IPS DF 4.7 (cell line): Measurements from ENCODE around the gene C16orf90.
"Not testable (repeated sequence)": the region's sequence is repeated elsewhere in the genome, so short reads cannot be mapped to it uniquely, and the experiment has no call there.

ENCODE experiments used
- DNase-seq: peaks from one replicate; pipeline ENCODE4 v3.0.0-alpha.2; 2013; ENCODE audit warnings: low spot score; ENCODE audit errors: extremely low read depth

C16orf90 gene

GRCh38 chr16:3513892-3514583, 18.7 kb upstream of the C16orf90 start:
- DNase-seq: no peak

- DNase-seq: no peak
These were observed 16.2 kb upstream of the C16orf90 start for GRCh38 chr16:3511286-3512180.

DNA sequence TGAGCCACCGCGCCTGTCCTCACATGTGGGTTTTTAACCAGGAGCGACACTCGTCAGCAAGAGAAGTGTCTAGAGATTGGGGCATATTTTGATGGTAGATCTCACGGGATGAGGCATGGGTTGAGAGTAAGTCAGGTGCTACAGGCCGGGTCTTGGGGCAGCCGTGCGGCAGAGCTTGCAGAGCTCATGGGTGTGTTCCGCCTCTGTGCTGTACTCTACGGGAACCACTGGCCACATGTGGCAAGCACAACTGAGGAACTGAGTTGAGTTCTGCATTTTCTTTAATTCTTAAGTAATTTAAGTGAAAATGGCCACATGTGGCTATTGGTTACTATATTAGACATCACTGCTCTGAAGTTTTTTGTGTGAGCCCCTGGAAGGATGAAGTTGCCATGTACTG, 15.1 kb upstream of the C16orf90 start:
- no peak for DNase-seq

DNA sequence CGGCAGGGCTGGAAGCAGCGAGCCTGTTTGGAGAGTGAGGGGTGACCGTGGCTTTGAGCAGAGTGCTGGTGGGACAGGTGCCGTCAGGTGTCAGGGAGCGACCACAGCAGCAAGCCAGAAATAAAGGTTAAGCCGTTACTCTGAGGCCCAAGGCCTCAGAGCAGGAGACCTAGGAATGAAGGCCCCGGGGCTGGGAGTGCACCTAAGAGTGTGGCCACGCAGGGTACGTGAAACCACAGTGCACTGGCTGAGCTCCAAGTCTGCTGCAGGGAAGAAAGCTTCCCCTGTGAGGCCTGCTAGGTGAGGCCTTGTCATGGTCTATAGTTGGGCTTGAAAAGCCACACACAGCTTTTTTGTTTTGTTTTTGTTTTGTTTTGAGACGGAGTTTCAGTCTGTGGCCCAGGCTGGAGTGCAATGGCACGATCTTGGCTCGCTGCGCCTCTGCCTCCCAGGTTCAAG, 14.2 kb upstream of the C16orf90 start:
- DNase-seq: no peak

DNA sequence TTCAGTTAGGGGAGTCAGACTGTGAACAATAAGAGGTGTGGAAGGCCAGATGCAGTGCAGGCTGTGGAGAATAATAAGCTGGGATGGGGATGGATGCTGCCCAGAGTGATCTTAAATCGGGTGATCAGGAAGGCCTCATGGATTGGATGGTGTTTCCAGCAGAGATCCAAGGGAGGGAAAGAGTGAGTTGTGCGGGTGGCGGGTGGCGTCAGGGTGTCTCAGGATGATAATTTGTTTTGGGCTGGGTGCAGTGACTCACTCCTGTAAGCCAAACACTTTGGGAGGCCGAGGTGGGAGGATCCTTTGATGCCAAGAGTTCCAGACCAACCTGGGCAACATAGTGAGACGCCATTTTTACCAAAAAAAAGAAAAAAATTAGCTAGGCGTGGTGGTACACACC, 13.4 kb upstream of the C16orf90 start:
- no peak for DNase-seq

DNA sequence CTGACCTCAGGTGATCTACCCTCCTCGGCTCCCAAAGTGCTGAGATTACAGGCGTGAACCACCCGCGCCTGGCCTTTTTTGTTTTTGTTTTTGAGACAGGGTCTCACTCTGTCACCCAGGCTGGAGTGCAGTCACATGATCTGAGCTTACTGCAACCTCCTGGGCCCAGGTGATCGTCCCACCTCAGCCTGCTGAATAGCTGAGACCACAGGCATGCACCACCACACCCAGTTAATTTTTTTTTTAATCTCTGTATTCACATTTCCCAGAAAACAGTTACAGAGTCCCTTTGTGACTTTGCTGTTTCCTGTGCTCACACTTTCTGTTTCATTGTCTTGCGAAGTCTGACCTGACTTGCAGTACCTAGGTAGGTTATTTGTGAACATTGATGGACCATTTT, 8.2 kb upstream of the C16orf90 start:
- DNase-seq: no peak

DNA sequence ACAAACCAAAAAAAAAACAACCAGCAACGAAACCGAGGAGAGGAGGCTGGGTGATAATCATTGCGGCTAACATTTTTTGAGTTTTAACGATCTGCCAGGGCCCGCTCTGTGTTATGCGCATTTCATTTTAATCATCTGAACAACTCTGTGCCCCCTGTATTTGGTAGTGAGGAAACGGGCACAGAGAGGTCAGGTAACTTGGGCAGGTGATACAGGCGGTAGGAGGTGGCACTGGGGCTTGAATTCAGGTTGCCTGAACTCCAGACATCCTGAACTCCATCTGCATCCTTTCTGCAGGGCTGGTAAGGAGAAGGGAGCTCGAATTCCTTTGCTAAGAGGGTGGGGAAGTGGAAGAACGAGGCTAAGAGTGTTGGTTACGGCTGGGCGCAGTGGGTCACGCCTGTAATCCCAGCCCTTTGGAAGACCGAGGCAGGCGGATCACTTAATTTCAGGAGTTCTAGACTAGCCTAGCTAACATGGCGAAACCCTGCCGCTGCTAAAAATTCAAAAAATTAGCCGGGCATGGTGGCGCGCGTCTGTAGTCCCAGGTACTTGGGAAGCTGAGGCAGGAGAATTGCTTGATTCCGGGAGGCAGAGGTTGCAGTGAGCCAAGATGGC, 6.6 kb upstream of the C16orf90 start:
- no peak for DNase-seq

DNA sequence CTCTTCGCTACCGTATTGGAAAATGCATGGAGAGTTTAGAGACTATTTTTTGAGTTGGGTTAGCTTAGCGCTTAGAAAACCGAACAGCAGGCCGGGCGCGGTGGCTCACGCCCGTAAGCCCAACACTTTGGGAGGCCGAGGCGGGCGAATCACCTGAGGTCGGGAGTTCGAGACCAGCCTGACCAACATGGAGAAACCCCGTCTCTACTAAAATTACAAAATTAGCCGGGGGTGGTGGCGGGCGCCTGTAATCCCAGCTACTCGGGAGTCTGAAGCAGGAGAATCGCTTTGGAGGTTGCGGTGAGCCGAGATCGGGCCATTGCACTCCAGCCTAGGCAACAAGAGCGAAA, 6.1 kb upstream of the C16orf90 start:
- not testable (repeated sequence) for DNase-seq

- DNase-seq: no peak
These were observed 3.7 kb upstream of the C16orf90 start for GRCh38 chr16:3498988-3499387.

GRCh38 chr16:3497771-3498170, 2.5 kb upstream of the C16orf90 start:
- no peak for DNase-seq

DNA sequence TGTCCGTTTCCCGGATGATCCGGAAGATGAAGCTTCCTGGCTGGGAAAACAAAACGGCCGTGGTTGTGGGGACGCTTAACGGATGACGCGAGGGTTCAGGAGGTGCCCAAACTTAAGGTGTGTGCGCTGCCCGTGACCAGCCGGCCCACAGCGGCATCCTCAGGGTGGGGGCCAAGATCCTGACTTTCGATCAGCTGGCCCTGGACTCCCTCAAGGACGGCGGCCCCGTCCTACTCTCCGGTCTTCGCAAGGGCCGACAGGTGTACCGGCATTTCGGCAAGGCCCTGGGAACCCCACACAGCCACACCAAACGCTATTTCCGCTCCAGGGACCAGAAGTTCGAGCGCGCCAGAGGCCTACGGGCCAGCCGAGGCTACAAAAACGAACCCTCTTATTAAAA, 1.1 kb upstream of the C16orf90 start:
- no peak for DNase-seq

DNA sequence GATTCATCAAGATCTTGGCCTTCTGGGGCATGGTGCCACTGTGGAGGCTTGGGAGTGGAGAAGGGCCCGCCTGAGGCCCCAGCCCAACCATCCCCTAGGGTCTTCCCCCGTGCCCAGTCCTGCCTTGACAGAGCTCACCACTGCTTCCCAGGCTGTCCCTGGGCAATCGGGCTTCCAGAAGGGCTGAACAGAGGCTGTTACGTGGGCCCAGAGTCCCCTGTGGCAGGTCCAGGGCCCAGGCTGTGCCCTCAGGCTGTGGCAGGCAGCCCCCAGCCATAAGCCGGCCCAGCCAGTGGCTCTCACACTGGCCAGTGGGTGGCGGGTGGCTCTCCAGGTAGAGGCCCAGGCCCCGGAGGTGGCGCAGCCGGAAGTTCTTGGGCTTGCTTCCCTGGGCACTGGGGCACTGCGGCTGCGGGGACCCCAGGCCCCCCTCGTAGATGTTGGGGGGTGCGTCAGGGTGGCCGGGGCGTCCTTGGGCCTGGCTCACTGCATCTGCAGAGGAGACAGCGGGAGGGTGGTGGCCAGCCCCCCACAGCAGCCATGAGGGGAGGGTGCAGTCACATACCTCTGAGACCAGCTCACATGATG, 809 bp downstream of the C16orf90 start:
- DNase-seq: no peak

DNA sequence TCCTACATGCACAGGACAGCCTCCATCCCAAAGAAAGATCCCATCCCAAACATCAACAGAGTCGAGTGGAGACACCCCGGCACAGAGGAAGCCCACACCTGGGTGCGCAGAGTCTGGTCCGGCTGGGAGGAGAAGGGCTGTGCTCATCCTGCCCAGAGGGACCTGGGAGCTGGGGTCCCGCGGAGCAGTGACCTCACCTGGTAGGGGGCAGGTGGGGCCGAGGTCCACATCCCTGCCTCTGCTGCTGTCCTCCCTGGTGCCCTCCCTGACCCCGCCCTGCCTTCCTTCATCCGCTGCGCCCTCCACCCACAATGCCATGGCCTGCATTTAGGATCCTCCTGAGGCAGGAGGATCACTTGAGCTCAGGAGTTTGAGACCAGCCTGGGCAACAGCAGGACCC, 2.9 kb downstream of the C16orf90 start:
- no peak for DNase-seq

- DNase-seq: no peak
These were observed 4.2 kb downstream of the C16orf90 start for GRCh38 chr16:3490911-3491629.

- DNase-seq: no peak
These were observed 6.5 kb downstream of the C16orf90 start for GRCh38 chr16:3488801-3489200.

GRCh38 chr16:3487521-3488410, 7.5 kb downstream of the C16orf90 start:
- no peak for DNase-seq

- DNase-seq: no peak
These were observed 8.6 kb downstream of the C16orf90 start for GRCh38 chr16:3486506-3487215.

GRCh38 chr16:3485821-3486505, 9.3 kb downstream of the C16orf90 start:
- DNase-seq: no peak
